HG02938 (cell line): ENCODE data around the gene CRIM1.
A peak's percentile ranks its signal among the peaks of the same experiment; 100 is the strongest.
"Not testable (repeated sequence)": the region's sequence is repeated elsewhere in the genome, so short reads cannot be mapped to it uniquely, and the experiment has no call there.

Experiments
- ATAC-seq: cut with Tn5 transposase; IDR thresholded peaks from one replicate; pipeline ENCODE4 v1.9.1; 2021; ENCODE audit warnings: mild to moderate bottlenecking, moderate library complexity; ENCODE audit not compliant: unreplicated experiment

Gene CRIM1

DNA sequence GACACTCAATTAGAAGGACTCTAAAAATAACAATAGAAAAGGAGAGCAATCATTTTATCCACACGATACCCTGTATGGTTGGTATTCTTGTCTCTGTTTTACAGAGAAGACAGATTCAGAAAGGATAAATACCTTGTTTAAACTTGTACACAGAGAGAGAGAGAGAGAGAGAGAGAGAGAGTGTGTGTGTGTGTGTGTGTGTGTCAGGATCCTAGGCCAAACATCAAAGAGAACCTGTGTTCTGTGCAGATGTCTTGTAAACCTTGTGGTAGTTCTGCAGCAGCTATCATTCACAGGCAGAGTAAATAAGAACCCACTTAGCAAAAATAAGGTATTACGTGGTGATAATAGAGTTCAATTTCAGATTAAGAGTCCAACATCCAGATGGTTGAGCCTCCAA, 4.3 kb upstream of the CRIM1 start:
- no peak for ATAC-seq

DNA sequence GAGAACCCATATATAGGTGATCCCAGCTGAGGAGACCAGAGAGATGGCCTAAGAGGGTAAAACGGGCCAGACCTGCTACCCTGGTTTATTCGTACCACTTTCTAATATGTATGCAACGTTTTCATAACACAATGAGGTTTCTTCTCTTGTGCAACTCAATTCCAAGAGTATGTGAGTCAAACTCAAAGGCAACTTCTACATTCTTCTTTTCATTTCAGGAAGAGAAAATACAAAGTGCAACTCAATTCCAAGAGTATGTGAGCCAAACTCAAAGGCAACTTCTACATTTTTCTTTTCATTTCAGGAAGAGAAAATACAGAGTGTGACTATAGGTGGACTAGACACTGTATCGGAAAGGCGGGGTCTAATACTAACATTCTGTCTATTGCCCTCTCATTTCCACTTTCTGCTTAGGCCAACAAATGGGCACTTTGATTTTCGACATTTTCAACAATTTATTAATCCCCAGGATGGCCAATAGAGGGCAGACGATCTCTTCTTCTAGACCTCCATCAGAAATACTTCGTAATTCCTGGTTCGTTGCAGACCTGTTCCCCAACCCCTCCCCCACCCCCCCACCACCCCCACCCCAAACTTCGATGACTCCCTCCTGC, 3.7 kb upstream of the CRIM1 start:
- ATAC-seq = no peak

DNA sequence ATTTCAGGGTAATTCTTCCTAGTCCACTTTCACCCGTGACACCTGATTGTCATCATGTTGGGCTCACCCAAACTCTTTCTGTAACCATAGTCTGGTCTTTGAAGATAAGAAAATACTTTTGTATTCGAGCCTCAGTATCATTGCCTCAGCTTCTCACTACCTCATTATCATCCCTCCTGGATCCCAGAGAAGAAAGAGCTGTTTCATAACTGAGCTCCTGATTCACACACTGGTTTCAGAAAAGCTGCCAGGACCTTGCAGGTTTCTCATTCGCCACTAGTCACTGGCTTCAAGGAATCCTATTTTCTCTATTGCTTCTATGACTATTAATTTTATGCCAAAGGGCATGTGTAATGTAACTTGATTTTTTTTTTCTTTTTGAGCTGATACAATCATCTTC, 2.9 kb upstream of the CRIM1 start:
- no peak for ATAC-seq

DNA sequence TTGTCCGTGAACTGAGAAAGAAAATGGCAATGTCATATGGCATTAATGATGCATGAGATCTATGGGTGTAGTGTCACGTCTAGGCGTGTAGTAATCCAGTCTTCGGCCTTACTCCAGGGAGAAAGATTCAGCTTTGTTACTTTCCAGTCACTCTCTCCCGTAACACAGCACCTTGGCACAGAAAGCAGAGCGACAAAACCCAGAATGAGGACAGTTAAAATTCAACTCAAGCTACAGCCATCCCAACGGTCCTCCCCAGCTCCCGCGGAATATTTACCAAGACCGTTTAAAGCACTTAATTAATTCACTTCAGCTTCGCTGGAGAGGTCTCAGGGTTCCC, 797 bp upstream of the CRIM1 start:
- ATAC-seq = no peak

DNA sequence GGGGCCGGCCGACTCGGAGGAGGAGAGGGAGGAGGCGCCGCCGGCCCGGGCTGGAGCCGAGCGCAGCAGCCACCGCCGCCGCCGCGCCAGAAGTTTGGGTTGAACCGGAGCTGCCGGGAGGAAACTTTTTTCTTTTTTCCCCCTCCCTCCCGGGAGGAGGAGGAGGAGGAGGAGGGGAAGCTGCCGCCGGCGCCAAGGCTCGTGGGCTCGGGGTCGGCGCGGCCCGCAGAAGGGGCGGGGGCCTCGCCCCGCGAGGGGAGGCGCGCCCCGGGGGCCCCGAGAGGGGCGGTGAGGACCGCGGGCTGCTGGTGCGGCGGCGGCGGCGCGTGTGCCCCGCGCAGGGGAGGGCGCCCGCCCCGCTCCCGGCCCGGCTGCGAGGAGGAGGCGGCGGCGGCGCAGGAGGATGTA, 316 bp downstream of the CRIM1 start:
- ATAC-seq = no peak

DNA sequence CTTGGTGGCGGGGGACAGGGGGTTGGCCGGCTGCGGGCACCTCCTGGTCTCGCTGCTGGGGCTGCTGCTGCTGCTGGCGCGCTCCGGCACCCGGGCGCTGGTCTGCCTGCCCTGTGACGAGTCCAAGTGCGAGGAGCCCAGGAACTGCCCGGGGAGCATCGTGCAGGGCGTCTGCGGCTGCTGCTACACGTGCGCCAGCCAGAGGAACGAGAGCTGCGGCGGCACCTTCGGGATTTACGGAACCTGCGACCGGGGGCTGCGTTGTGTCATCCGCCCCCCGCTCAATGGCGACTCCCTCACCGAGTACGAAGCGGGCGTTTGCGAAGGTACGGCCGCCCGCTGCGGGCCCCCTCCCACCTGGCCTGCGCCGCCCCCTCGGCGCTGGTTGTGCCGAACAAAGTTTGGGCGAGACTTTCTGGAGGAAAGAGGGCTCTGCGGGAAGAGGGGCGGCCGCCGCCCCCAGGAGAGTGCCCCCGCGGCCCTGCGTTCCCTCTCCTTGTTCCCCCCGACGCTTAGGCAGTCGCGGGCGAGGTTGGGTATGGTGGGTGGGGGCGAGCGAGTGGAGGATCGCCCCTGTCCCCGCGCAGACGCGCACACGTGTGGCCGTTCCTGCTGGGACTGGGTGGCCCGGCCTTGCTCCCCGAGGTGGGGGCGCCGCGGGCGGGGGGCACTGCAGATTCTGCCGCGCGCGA, 866 bp downstream of the CRIM1 start:
- peak; percentile 16 for ATAC-seq

DNA sequence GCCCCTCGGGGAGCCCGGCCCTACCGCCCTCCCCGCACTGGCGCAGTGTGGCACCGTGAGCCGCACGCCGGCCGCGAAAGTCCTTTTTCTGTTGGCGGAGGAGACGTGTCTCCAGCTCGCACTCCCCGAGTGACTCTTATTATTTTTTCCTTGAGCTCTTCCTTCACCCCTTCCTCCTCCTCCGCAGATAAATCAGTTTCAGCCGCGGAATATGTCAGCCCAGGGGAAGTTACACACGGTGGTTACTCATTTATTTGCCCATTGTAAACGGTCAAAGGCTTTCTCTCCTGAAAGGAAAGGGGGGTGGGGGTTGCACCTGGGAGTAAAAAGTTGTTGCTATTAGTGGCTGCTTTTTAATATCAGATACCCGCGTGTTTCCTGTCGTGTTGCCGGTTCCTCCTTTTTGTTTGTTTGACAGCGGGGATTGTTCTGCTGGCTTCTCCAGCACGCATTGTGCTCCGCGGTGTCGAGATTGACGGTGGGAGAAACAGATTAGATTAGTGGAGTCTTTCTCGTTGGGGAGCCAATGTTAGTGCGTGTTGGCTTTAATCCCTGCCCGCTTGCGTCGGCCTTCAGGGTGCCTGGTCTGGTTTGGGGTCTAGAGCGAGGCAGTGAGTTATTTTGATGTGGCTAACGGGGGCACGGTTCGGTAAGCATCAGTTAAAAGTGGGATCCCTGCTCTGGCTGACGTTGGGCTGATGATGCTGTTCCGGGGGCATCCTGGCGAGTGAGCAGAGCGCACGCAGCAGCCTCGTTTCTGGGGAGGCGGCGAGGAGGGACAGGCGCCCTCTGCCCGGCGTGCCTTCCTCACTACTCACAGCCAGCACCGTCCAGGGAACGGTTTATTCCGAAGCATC, 1.6 kb downstream of the CRIM1 start:
- ATAC-seq = peak; percentile 40

DNA sequence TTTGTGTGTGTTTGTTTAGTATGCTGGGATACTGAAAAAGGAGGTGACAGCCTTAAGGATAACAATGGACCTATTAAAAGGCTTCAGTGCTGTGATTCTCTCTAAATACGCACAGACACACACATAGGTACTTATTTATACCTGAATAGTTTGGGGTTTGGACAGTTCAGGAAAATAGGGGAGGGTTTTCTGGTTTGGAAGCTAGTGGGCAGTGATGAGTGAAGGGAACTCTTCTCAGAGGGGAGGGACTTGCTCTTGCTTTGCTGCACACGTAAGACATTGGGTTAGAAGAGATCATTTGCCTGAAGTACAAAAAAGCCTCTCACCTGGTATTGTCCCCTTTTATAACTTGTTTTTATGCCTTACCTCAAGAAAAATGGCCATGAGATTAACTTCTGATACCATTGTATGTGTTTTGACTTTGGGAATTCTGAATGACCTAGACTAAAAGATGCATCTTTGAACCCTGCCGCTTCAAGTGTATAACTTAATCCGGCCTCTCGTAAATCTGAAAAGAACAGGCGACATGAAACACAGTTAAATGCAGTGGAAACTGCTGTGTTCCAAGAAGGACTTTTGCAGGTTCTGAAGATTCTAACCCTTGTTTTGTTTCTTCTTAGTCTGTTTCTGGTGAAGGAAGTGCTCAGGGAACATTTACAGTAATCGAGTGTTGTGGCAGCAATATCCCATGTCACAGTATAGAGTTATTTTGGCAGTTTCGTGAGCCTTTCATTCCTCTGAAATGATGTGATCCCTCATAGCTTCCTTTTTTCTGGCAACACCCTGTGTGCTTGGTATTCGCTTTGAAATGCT, 2.5 kb downstream of the CRIM1 start:
- peak; percentile 25 for ATAC-seq

DNA sequence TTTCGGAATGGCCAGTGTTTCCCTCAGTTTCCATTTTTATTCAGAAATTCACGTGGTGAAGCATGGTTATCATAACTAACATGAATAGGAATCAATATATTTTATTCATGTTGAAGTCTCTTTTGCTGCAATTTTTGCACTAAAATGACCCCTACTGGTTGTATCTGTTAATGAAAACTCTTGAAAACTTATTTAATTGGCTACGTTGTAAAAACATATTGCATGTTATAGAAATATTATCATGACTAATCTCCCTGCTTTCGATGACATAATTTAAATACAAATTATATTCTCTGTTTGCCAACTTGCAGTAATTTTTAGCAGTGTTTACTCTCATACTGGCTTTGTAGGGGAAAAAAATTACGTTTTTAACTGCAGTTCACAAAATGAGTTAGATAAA, 3.5 kb downstream of the CRIM1 start:
- no peak for ATAC-seq

DNA sequence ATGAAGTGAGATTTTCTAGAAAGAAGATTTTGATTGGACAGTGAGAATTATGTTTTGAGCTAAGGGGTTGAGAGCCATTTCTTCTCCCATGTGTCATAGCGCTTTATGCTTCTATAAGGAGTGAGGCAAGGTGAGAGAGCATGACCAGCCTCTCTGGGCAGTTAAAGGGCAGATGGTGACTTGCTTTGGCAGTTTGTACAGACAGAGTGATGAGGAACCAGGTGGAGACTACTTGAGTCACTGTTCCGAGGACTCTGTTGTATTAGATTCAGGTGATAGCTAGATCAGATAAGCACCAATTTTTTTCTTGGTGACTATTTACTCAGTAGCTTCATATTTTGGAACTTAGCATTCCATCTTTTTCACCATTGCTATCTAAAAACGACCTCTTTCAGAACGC, 4.5 kb downstream of the CRIM1 start:
- ATAC-seq = no peak

DNA sequence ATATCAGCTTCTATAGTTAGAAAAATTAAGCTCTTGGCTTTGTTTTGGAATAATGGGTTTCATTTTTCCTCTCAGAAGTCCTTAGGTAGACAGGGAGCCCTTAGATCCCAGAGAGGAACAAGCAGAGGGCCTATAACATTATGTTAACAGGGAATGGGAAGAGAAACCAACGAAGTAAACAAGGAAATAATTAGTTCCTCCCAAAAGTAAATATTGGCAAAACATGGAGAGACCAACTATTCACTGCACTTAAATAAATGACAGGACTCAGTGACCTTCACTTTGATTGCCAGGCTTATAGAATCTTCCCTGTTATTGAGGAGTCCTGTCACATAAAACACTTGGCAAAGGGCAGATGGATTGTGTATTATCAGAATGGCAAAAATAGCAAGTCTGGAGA, 5.3 kb downstream of the CRIM1 start:
- ATAC-seq = no peak

DNA sequence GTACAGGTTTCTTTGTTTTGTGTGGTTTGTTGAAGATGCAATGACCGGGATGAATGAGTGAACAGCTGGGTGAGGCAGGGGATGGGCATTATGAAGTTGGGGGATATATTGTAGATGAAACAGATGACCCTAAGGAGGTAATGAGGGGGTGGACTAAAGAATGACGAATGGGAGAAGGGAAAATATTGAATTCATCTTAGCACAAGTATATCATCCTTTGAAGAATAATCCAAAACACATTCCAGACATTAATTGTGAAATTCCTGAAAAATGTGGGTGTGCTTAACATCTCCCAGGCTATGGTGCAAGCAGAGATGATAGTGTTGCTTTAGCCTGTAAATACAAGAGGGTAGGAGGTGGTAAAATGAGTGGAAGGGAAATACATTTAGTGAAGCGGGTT, 5.8 kb downstream of the CRIM1 start:
- no peak for ATAC-seq

DNA sequence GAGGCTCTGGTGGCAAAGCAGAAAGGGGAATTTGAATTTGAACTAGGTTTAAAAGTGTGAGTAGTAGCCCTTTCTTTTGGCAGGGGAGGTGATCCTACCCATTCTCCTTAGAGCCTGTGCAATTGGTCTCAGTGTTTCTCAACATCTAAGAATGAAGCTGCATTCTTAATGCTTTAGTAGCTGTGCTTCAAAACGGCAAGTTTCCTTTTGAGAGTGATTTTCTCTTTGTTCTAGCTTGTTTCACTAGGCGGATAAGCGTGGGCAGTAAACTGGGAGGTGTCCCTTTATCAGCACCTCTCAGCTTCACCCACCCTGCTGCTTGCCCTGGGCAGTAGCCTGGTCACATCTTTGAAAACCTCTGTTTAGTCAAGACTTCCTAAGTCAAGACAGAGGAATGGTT, 6.7 kb downstream of the CRIM1 start:
- ATAC-seq = no peak

DNA sequence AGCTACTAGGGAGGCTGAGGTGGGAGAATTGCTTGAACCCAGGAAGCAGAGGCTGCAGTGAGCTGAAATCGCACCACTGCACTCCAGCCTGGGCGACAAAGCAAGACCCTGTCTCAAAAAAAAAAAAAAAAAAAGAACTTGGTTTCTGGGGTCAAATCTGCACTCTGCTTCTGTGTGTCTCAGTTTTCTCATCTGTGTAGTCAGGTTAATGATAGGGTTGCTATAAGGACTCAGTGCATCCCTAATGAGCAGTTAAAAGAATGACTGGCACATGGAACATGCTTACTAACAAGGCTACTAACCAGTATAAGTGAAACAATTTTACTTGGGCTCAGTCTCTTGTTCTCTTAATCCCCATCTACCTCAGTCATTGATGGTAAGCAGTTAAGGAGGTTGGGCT, 7.5 kb downstream of the CRIM1 start:
- not testable (repeated sequence) for ATAC-seq

DNA sequence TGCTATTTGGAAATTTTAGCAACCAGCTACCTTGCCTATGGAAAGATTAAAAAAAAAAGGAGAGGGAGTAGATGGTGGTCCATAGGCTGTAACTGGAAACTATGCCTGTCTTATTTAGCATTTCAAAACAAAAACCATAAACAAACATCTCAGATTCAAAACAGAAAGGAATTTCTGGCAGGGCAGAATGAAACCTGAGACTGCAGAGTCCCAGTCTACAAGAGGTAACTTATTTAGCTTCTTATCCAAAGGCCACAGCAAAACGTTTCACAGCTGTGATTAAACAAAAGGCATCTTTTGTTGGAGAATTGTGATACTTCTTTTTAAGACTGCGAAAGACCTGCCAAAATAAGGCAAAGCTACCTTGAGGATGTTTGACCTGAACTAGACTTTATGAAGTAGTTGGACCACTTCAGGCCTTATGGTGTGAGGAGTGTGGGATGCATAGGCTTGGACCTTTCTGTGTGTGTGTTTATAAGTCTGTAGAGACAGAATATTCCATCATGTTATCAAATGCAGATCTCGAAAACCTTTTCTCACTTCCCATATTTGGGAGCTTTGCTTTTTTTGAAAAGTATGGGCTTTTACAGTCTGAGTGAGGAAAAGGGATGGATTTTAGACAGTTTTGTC, 11.0 kb downstream of the CRIM1 start:
- ATAC-seq = no peak

DNA sequence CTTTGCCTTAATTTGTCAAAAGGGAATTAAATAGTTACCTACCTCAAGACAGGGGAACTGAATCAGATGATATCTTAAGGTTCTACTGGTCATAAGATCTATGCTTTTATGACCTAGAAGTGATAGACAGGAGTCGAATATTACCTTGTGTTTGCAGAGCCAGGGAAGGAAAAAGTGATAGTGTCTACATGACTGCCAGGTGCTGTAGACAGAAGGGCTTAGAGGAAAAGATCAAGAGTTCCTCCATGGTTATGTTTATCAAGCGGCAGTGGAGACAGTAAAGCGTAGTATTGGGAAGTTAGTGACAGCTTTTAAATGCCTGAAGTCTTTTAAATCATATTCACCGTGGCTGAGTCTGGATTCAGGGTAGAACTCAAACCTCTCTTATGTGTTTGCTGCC, 11.9 kb downstream of the CRIM1 start:
- ATAC-seq = no peak

DNA sequence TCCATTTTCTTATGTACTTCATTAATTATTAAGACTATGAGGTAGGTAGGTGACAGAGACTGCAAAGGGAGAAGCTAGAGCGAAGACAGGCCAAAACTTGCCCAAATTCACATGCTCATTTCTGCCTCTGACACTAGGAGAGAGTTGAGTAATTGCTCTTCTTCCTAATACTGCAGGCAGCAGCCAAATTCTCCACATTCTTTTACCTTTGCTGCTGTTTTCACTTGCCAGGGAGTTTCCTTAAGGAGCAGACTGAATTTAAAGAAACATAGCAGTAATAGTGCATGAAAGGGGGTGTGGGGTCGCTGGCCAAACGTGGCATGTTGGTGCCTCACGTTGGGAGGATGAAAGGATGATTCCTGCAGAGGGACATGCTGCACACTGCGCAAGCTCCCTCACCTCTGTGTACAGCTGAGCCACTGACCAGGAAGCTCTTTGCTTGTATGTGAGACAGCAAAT, 12.3 kb downstream of the CRIM1 start:
- ATAC-seq = no peak

DNA sequence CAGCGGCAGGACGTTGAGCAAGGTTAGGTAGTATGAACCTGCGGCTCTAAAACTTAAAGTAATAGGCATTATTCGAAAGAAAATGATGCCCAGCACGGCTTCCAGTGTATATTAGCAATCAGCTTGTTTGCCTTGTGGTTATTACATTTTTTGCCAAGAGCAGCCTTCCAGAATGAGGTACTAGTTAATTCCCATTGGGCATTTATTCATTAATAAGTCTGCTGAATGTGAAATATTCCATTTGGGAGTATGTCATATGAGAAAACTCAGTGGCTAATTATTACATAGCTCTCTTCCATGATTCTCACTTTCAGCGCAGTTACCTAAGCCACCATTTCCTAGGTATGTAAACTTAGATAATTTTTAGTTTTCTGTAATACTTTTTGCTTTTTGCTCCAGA, 12.9 kb downstream of the CRIM1 start:
- ATAC-seq = no peak

DNA sequence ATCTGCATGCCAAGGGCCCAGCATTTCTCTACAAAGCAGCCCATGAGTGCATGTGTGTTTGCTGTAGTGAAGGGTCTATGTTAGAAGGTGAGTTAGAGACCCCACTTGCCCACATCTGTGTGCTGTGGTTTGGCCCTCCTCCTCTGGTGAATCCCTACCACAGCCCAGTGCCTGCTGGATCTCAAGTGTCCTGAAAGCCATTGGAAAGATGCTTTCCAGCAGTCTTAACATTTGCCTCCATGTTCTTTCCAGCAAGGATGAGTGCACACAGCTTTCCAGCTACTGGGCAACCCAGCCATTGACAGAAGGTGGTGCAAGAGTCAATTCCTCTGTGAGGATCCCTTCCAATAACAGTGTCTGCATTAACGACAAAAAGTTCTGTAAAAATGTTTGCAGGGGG, 13.6 kb downstream of the CRIM1 start:
- ATAC-seq = no peak

DNA sequence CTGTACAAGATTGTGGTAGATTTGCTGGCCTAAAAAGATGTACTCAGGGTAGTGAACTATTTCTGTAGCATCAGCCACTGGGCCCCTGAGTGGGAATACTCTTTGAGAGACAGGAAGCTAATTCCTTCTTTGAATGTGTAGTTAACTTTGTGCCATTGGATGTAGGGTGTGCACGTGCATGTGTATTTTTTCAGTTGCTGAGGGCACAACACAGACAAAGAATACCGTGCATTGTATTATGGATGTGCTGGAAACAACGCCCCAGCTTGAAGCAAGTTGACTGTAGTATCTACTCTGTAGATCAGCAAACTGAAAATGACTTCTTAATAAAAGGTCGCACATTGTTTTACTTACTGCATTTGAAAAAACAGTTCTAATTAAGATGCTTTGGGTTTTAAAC, 14.1 kb downstream of the CRIM1 start:
- no peak for ATAC-seq

DNA sequence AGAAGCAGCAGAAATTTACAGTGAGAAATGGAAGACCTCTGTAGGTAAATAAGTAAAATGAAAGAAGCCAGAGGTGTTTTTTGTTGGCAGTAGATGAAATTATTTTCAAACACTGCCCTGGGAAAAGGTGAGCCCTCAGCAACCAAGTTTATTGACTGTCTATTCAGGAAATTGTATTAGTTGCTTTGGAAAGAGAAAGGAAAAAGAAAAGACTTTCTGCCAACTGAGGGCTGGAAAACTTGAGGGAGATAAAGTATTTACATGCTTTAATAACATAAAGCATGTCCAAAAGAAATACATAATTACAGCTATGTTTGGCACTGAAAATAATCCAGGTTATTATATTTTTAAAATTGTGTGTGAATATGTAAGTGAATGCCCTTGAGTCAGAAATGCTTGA, 14.7 kb downstream of the CRIM1 start:
- ATAC-seq = no peak
